ENCODE data around the gene SNCB. TPM values are rescaled to one million over a fixed set of nuclear protein-coding genes. Genes with fewer than 3 reads are reported as not detected.
"Not testable (repeated sequence)": the region's sequence is repeated elsewhere in the genome, so short reads cannot be mapped to it uniquely, and the experiment has no call there.

SNCB gene
- total and polyA plus RNA-seq, 2 donors = 0.08 TPM; not detected in 1

DNA sequence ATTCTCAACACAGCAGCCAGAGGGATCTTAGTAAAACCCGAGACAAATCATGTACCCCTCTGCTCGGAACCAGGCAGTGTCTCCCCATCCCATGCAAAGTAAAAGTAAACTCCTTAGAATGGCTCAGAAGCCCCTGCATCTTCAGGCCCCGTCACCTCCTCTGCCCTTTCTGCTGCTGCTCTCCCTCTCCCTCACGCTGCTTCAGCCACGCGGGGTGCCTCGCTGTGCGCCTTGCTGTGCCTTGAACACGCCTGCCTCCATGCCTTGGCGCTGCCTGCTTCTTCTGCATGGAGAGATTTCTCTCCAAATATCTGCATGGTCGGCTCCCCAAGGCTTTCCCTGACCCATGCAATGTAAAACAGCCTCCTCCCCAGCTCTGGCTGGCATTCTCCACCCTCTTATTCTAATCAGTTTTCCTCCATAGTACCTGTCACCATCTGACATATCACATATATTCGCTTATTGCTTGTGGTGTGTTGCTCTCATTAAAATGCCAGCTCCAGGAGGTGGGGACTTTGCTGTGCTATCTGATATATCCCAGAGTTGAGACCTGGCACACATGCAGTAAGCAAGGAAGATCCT lies 28.3 kb downstream of the SNCB start:
- H3K4me3 ChIP-seq (ENCODE audit: low read depth, low read length) = no peak overlapping the region
- no peak overlapping the region for H3K27ac ChIP-seq (ENCODE audit: low read depth)
- H3K4me1 ChIP-seq (ENCODE audit: insufficient read depth) = no peaks in the 10 kb centered on the region
- WGBS = 65% methylated on average over 12 of the region's 12 CpGs
- H3K36me3 ChIP-seq (ENCODE audit: insufficient read depth) = no peaks in the 10 kb centered on the region
- DNase-seq (ENCODE audit: extremely low spot score) = no peak

- not testable (repeated sequence) for H3K4me1 ChIP-seq (ENCODE audit: insufficient read depth); H3K36me3 ChIP-seq (ENCODE audit: insufficient read depth); H3K4me3 ChIP-seq (ENCODE audit: low read depth, low read length); DNase-seq (ENCODE audit: extremely low spot score); H3K27ac ChIP-seq (ENCODE audit: low read depth)
- 88% methylated on average over 19 of the region's 19 CpGs for WGBS
Observed at GRCh38 chr5:176599749-176600430, 30.4 kb downstream of the SNCB start.

DNA sequence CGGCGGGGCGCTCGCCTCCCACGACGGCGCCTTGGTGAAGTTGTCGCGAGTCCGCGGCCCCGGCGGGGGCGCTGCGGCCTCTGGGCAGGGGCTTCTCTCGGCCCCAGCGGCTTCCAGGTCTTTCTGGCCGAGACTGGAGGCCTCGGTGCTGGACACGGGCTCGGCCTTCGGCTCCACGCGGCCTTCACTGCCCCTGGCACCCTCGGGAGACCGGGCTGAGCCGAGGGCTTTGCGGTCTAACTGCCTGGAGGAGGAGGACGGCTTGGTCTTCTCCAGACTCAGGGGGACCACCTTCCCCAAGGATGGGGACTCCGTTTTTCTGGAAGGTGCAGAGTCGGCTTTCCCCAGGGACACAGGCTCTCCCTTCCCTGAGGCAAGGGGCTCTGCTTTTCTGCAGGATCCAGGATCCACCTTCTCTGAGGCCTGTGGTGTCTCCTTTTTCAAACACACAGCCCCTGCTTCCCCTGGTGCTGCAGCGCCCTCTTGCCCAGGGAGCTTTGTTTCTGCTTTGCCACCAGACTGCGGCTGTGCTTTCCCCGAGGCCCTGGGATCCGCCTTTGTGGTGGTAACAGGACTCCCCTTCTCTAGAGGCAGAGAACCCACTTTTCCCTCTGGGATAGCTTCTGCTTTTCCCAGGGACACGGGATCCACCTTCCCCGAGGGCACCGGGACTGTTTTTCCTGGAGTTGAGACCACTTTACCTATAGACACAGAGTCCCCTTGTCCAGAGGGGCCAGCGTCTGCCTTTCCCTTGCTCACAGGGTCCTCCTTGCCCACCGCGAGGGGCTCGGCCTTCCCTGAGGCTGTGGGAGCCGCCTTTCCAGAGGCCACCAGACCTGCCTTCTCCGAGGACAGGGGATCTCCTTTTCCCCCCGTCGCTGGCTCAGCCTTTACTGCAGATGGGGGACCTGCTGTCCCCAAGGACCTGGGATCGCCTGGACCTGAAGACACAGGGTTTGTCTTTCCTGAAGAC lies 32.6 kb downstream of the SNCB start:
- WGBS = 59% methylated on average over 47 of the region's 47 CpGs
- Histone ChIP-seq H3K4me3 (ENCODE audit: low read depth, low read length) (peak overlapping the region; percentile 19), H3K4me1 (ENCODE audit: insufficient read depth) (no peaks in the 10 kb centered on the region), H3K36me3 (ENCODE audit: insufficient read depth) (no peaks in the 10 kb centered on the region), H3K27ac (ENCODE audit: low read depth) (no peak overlapping the region)
- no peak for DNase-seq (ENCODE audit: extremely low spot score)

DNA sequence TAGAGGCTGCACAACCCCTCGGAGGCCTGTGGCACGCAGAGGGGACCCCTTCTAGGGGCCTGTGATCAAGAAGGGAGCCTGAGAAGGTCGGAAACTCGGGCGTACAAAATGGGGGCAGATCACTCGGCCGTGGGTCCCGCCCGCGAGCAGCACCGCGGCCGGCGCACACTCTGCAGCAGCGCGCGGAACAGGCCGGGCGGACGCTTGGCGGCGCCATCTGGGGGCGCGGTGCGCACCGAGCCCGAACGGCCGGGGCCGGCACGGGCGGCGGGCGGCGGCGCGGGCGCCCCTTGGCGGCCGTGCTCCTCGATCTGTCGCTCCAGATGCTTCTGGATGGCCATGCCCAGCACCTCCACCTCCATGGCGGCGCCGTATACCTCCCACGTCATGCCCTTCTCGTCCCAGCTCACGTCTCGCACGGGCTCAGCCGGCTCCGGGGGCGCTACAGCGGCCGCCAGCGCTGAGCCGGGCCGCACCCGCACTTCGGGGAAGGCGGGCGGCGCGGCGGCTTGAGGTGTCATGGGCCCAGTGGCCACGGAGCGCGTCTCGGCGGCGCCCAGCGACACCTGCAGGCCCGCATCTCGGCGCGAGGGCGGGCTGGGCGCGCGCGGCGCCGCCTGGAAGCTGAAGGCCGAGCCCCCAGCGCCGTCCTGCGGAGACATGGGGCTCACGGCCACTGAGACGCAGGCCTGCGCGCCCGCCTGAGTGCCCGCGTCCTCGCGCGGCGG lies 33.5 kb downstream of the SNCB start:
- Histone ChIP-seq H3K4me3 (ENCODE audit: low read depth, low read length) (peak overlapping the region; percentile 19), H3K4me1 (ENCODE audit: insufficient read depth) (no peaks in the 10 kb centered on the region), H3K27ac (ENCODE audit: low read depth) (no peak overlapping the region), H3K36me3 (ENCODE audit: insufficient read depth) (no peaks in the 10 kb centered on the region)
- WGBS = 4% methylated on average over 98 of the region's 98 CpGs
- DNase-seq (ENCODE audit: extremely low spot score) = no peak

- H3K36me3 ChIP-seq (ENCODE audit: insufficient read depth) = no peaks in the 10 kb centered on the region
- no peak overlapping the region for H3K4me3 ChIP-seq (ENCODE audit: low read depth, low read length)
- 84% methylated on average over 23 of the region's 23 CpGs for WGBS
Observed at GRCh38 chr5:176596069-176596644, 34.2 kb downstream of the SNCB start.

DNA sequence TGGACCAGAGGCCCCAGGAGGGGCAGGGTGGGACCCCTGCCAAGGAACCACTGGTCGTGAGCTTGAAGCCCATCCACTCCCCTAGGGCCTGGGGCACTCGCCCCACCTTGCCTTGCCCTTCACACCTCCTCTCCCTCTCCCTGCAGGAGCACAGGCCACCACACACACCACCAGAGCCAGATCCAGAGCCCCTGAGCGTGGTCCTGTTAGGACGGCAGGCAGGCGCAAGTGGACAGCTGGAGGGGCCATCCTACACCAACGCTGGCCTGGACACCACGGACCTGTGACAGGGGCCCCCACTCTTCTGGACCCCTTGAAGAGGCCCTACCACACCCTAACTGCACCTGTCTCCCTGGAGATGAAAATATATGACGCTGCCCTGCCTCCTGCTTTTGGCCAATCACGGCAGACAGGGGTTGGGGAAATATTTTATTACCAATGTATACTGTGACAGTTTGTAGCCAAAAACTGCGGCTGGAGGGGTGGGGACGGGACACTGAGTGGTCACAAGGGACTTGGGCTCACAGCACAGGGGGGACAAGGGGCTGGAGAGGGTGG lies 34.9 kb downstream of the SNCB start:
- no peak overlapping the region for H3K27ac ChIP-seq (ENCODE audit: low read depth)
- H3K4me1 ChIP-seq (ENCODE audit: insufficient read depth) = no peaks in the 10 kb centered on the region
- WGBS = 77% methylated on average over 11 of the region's 11 CpGs
- no peak for DNase-seq (ENCODE audit: extremely low spot score)
- H3K4me3 ChIP-seq (ENCODE audit: low read depth, low read length) = no peak overlapping the region
- H3K36me3 ChIP-seq (ENCODE audit: insufficient read depth) = no peaks in the 10 kb centered on the region

More at GRCh38 chr5:176596069-176596644, 34.2 kb downstream of the SNCB start:
- DNase-seq (ENCODE audit: extremely low spot score) = no peak
- Histone ChIP-seq H3K27ac (ENCODE audit: low read depth) (no peak overlapping the region), H3K4me1 (ENCODE audit: insufficient read depth) (no peaks in the 10 kb centered on the region)

DNA sequence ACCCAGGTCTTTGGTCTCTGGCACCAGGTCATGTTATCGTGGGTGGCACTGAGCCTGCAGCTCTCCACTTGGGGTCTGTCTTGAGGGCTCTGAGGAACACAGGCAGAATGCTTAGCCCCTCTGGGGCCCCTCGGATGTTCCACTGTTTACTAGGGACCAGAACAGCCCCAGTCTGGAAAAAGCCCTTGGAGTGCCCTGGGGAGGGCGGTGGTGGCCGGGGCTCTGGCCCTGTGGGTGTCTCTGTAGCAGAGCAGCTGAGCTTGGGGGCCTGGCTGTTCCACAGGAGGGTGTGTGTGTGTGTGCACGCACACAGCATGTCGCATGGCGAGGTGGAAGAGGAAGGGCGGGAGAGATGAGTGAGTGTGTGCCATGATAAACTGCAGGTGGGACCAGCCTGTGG lies 35.8 kb downstream of the SNCB start:
- Histone ChIP-seq H3K36me3 (ENCODE audit: insufficient read depth) (no peaks in the 10 kb centered on the region), H3K4me3 (ENCODE audit: low read depth, low read length) (no peak overlapping the region), H3K4me1 (ENCODE audit: insufficient read depth) (no peaks in the 10 kb centered on the region), H3K27ac (ENCODE audit: low read depth) (no peak overlapping the region)
- DNase-seq (ENCODE audit: extremely low spot score) = no peak
- WGBS = 81% methylated on average over 8 of the region's 8 CpGs

DNA sequence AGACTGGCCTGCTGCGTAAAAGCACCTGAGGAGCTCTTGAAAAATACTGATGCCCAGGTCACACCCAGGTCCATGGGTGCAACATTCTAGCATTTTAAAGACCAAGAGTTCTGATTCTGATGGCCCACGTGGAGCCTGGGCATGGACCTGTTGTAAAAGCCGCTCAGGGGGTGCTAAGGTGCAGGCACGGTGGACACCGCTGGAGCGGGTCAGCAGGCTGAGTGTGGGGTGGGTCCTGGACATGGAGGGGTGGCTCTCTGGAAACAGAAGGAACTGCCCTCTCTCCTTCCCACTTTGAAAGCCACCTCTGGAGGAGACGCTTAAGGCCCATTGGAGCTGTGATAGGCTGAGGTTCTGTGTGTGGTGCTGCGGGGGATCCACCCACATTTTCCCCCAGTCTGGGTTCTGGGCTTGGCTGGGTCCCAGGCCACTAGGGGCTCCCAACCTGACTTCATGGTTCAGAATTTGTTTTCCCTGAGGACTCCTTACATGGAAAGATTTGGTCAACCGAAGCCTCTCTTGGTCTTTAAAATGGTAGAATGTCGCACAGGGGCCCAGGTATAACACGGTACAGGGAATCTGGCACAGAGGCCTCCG lies 37.0 kb downstream of the SNCB start:
- WGBS = 91% methylated on average over 12 of the region's 12 CpGs
- Histone ChIP-seq H3K27ac (ENCODE audit: low read depth) (no peak overlapping the region), H3K4me1 (ENCODE audit: insufficient read depth) (no peaks in the 10 kb centered on the region), H3K4me3 (ENCODE audit: low read depth, low read length) (no peak overlapping the region), H3K36me3 (ENCODE audit: insufficient read depth) (no peaks in the 10 kb centered on the region)
- DNase-seq (ENCODE audit: extremely low spot score) = no peak

- H3K27ac ChIP-seq (ENCODE audit: low read depth) = no peak overlapping the region
- no peaks in the 10 kb centered on the region for H3K36me3 ChIP-seq (ENCODE audit: insufficient read depth)
- H3K4me3 ChIP-seq (ENCODE audit: low read depth, low read length) = no peak overlapping the region
- no peaks in the 10 kb centered on the region for H3K4me1 ChIP-seq (ENCODE audit: insufficient read depth)
- no peak for DNase-seq (ENCODE audit: extremely low spot score)
- 97% methylated on average over 3 of the region's 3 CpGs for WGBS
Observed at GRCh38 chr5:176592573-176592972, 37.8 kb downstream of the SNCB start.

GRCh38 chr5:176591667-176592066 lies 38.7 kb downstream of the SNCB start:
- not testable (repeated sequence) for H3K4me1 ChIP-seq (ENCODE audit: insufficient read depth); H3K4me3 ChIP-seq (ENCODE audit: low read depth, low read length); H3K36me3 ChIP-seq (ENCODE audit: insufficient read depth); H3K27ac ChIP-seq (ENCODE audit: low read depth); DNase-seq (ENCODE audit: extremely low spot score)
- 58% methylated on average over 2 of the region's 2 CpGs for WGBS

DNA sequence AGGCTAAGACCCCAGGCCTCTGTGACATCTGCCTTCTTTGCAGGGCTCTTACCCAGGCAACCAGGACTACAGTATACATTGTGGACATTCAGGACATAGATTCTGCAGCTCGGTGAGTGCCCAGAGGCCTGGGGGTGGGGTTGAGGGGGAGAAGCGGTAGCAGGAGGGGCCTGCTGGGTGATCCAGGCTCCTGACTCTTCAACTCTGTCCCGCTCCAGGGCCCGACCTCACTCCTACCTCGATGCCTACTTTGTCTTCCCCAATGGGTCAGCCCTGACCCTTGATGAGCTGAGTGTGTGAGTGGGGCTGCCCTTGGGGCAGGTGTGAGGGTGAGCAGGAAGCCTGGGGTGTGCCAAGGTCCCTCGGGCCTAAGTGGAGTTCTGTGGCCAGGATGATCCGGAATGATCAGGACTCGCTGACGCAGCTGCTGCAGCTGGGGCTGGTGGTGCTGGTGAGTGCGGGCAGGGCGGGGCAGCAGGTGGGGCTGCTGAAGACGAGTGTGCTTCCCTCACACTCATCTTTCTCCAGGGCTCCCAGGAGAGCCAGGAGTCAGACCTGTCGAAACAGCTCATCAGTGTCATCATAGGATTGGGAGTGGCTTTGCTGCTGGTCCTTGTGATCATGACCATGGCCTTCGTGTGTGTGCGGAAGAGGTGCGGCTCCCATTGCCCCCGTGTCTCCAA lies 40.2 kb downstream of the SNCB start:
- no peaks in the 10 kb centered on the region for H3K4me1 ChIP-seq (ENCODE audit: insufficient read depth)
- WGBS = 81% methylated on average over 17 of the region's 17 CpGs
- no peak overlapping the region for H3K4me3 ChIP-seq (ENCODE audit: low read depth, low read length)
- H3K36me3 ChIP-seq (ENCODE audit: insufficient read depth) = no peaks in the 10 kb centered on the region
- DNase-seq (ENCODE audit: extremely low spot score) = no peak
- no peak overlapping the region for H3K27ac ChIP-seq (ENCODE audit: low read depth)

Measured in urinary bladder (tissue), 4 donors.